ENCODE results near the gene CDH7.

The CDH7 gene

GRCh38 chr18:65897292-65897691 is 146.5 kb downstream of the CDH7 start:
- Histone ChIP-seq H3K36me3 (ENCODE audit: control insufficient read depth, insufficient read depth, low read length) (no peaks in the 10 kb centered on the region), H3K4me1 (ENCODE audit: control insufficient read depth, insufficient read depth, low read length, poor library complexity, severe bottlenecking) (no peaks in the 10 kb centered on the region), H3K27ac (ENCODE audit: insufficient read depth, low read length, poor library complexity, severe bottlenecking) (no peak overlapping the region), H3K27me3 (replicated peaks; ENCODE audit: control insufficient read depth, insufficient read depth, low read length, poor library complexity, severe bottlenecking) (no peaks in the 10 kb centered on the region), H3K9me3 (ENCODE audit: control insufficient read depth, low read length) (no peaks in the 10 kb centered on the region), H3K4me3 (ENCODE audit: insufficient read depth, low read depth, low read length, poor library complexity, severe bottlenecking) (no peak overlapping the region)
- DNase-seq: no peak

- Histone ChIP-seq H3K27ac (ENCODE audit: insufficient read depth, low read length, poor library complexity, severe bottlenecking) (no peak overlapping the region), H3K27me3 (replicated peaks; ENCODE audit: control insufficient read depth, insufficient read depth, low read length, poor library complexity, severe bottlenecking) (no peaks in the 10 kb centered on the region), H3K36me3 (ENCODE audit: control insufficient read depth, insufficient read depth, low read length) (no peaks in the 10 kb centered on the region), H3K4me1 (ENCODE audit: control insufficient read depth, insufficient read depth, low read length, poor library complexity, severe bottlenecking) (no peaks in the 10 kb centered on the region), H3K9me3 (ENCODE audit: control insufficient read depth, low read length) (no peaks in the 10 kb centered on the region), H3K4me3 (ENCODE audit: insufficient read depth, low read depth, low read length, poor library complexity, severe bottlenecking) (no peak overlapping the region)
- DNase-seq: no peak
Measured at GRCh38 chr18:65901522-65901921, 150.7 kb downstream of the CDH7 start.

GRCh38 chr18:65906621-65907034 is 155.8 kb downstream of the CDH7 start:
- Histone ChIP-seq H3K27me3 (replicated peaks; ENCODE audit: control insufficient read depth, insufficient read depth, low read length, poor library complexity, severe bottlenecking) (no peaks in the 10 kb centered on the region), H3K4me3 (ENCODE audit: insufficient read depth, low read depth, low read length, poor library complexity, severe bottlenecking) (no peak overlapping the region), H3K9me3 (ENCODE audit: control insufficient read depth, low read length) (no peaks in the 10 kb centered on the region), H3K27ac (ENCODE audit: insufficient read depth, low read length, poor library complexity, severe bottlenecking) (no peak overlapping the region), H3K4me1 (ENCODE audit: control insufficient read depth, insufficient read depth, low read length, poor library complexity, severe bottlenecking) (no peaks in the 10 kb centered on the region), H3K36me3 (ENCODE audit: control insufficient read depth, insufficient read depth, low read length) (no peaks in the 10 kb centered on the region)
- DNase-seq: no peak

GRCh38 chr18:65907281-65907680 is 156.5 kb downstream of the CDH7 start:
- H3K27ac ChIP-seq (ENCODE audit: insufficient read depth, low read length, poor library complexity, severe bottlenecking): no peak overlapping the region
- no peaks in the 10 kb centered on the region for H3K36me3 ChIP-seq (ENCODE audit: control insufficient read depth, insufficient read depth, low read length)
- H3K27me3 ChIP-seq (replicated peaks; ENCODE audit: control insufficient read depth, insufficient read depth, low read length, poor library complexity, severe bottlenecking): no peaks in the 10 kb centered on the region
- H3K4me3 ChIP-seq (ENCODE audit: insufficient read depth, low read depth, low read length, poor library complexity, severe bottlenecking): no peak overlapping the region
- H3K4me1 ChIP-seq (ENCODE audit: control insufficient read depth, insufficient read depth, low read length, poor library complexity, severe bottlenecking): no peaks in the 10 kb centered on the region
- no peak for DNase-seq
- no peaks in the 10 kb centered on the region for H3K9me3 ChIP-seq (ENCODE audit: control insufficient read depth, low read length)

GRCh38 chr18:65919018-65919417 is 168.2 kb downstream of the CDH7 start:
- no peak for DNase-seq
- Histone ChIP-seq H3K9me3 (ENCODE audit: control insufficient read depth, low read length) (no peaks in the 10 kb centered on the region), H3K27me3 (replicated peaks; ENCODE audit: control insufficient read depth, insufficient read depth, low read length, poor library complexity, severe bottlenecking) (no peaks in the 10 kb centered on the region), H3K4me3 (ENCODE audit: insufficient read depth, low read depth, low read length, poor library complexity, severe bottlenecking) (no peak overlapping the region), H3K36me3 (ENCODE audit: control insufficient read depth, insufficient read depth, low read length) (no peaks in the 10 kb centered on the region), H3K4me1 (ENCODE audit: control insufficient read depth, insufficient read depth, low read length, poor library complexity, severe bottlenecking) (no peaks in the 10 kb centered on the region), H3K27ac (ENCODE audit: insufficient read depth, low read length, poor library complexity, severe bottlenecking) (no peak overlapping the region)

GRCh38 chr18:65919663-65920062 is 168.9 kb downstream of the CDH7 start:
- Histone ChIP-seq H3K9me3 (ENCODE audit: control insufficient read depth, low read length) (no peaks in the 10 kb centered on the region), H3K27ac (ENCODE audit: insufficient read depth, low read length, poor library complexity, severe bottlenecking) (no peak overlapping the region), H3K4me3 (ENCODE audit: insufficient read depth, low read depth, low read length, poor library complexity, severe bottlenecking) (no peak overlapping the region), H3K36me3 (ENCODE audit: control insufficient read depth, insufficient read depth, low read length) (no peaks in the 10 kb centered on the region), H3K4me1 (ENCODE audit: control insufficient read depth, insufficient read depth, low read length, poor library complexity, severe bottlenecking) (no peaks in the 10 kb centered on the region), H3K27me3 (replicated peaks; ENCODE audit: control insufficient read depth, insufficient read depth, low read length, poor library complexity, severe bottlenecking) (no peaks in the 10 kb centered on the region)
- no peak for DNase-seq

GRCh38 chr18:65922103-65922502 is 171.3 kb downstream of the CDH7 start:
- Histone ChIP-seq H3K4me1 (ENCODE audit: control insufficient read depth, insufficient read depth, low read length, poor library complexity, severe bottlenecking) (no peaks in the 10 kb centered on the region), H3K9me3 (ENCODE audit: control insufficient read depth, low read length) (no peaks in the 10 kb centered on the region), H3K27ac (ENCODE audit: insufficient read depth, low read length, poor library complexity, severe bottlenecking) (no peak overlapping the region), H3K27me3 (replicated peaks; ENCODE audit: control insufficient read depth, insufficient read depth, low read length, poor library complexity, severe bottlenecking) (no peaks in the 10 kb centered on the region), H3K4me3 (ENCODE audit: insufficient read depth, low read depth, low read length, poor library complexity, severe bottlenecking) (no peak overlapping the region), H3K36me3 (ENCODE audit: control insufficient read depth, insufficient read depth, low read length) (no peaks in the 10 kb centered on the region)
- DNase-seq: no peak

GRCh38 chr18:65924904-65925303 is 174.1 kb downstream of the CDH7 start:
- no peaks in the 10 kb centered on the region for H3K9me3 ChIP-seq (ENCODE audit: control insufficient read depth, low read length)
- DNase-seq: no peak
- H3K4me1 ChIP-seq (ENCODE audit: control insufficient read depth, insufficient read depth, low read length, poor library complexity, severe bottlenecking): no peaks in the 10 kb centered on the region
- H3K36me3 ChIP-seq (ENCODE audit: control insufficient read depth, insufficient read depth, low read length): no peaks in the 10 kb centered on the region
- H3K27ac ChIP-seq (ENCODE audit: insufficient read depth, low read length, poor library complexity, severe bottlenecking): no peak overlapping the region
- H3K27me3 ChIP-seq (replicated peaks; ENCODE audit: control insufficient read depth, insufficient read depth, low read length, poor library complexity, severe bottlenecking): no peaks in the 10 kb centered on the region
- H3K4me3 ChIP-seq (ENCODE audit: insufficient read depth, low read depth, low read length, poor library complexity, severe bottlenecking): no peak overlapping the region

- no peaks in the 10 kb centered on the region for H3K4me1 ChIP-seq (ENCODE audit: control insufficient read depth, insufficient read depth, low read length, poor library complexity, severe bottlenecking)
- no peaks in the 10 kb centered on the region for H3K9me3 ChIP-seq (ENCODE audit: control insufficient read depth, low read length)
- H3K27ac ChIP-seq (ENCODE audit: insufficient read depth, low read length, poor library complexity, severe bottlenecking): no peak overlapping the region
- DNase-seq: no peak
- H3K27me3 ChIP-seq (replicated peaks; ENCODE audit: control insufficient read depth, insufficient read depth, low read length, poor library complexity, severe bottlenecking): no peaks in the 10 kb centered on the region
- H3K4me3 ChIP-seq (ENCODE audit: insufficient read depth, low read depth, low read length, poor library complexity, severe bottlenecking): no peak overlapping the region
- H3K36me3 ChIP-seq (ENCODE audit: control insufficient read depth, insufficient read depth, low read length): no peaks in the 10 kb centered on the region
Measured at GRCh38 chr18:65934874-65935273, 184.1 kb downstream of the CDH7 start.

- Histone ChIP-seq H3K36me3 (ENCODE audit: control insufficient read depth, insufficient read depth, low read length) (no peaks in the 10 kb centered on the region), H3K9me3 (ENCODE audit: control insufficient read depth, low read length) (no peaks in the 10 kb centered on the region), H3K27me3 (replicated peaks; ENCODE audit: control insufficient read depth, insufficient read depth, low read length, poor library complexity, severe bottlenecking) (no peaks in the 10 kb centered on the region), H3K27ac (ENCODE audit: insufficient read depth, low read length, poor library complexity, severe bottlenecking) (no peak overlapping the region), H3K4me3 (ENCODE audit: insufficient read depth, low read depth, low read length, poor library complexity, severe bottlenecking) (no peak overlapping the region), H3K4me1 (ENCODE audit: control insufficient read depth, insufficient read depth, low read length, poor library complexity, severe bottlenecking) (no peaks in the 10 kb centered on the region)
- no peak for DNase-seq
Measured at GRCh38 chr18:65936678-65937077, 185.9 kb downstream of the CDH7 start.

GRCh38 chr18:65937180-65937579 is 186.4 kb downstream of the CDH7 start:
- no peak overlapping the region for H3K27ac ChIP-seq (ENCODE audit: insufficient read depth, low read length, poor library complexity, severe bottlenecking)
- no peaks in the 10 kb centered on the region for H3K27me3 ChIP-seq (replicated peaks; ENCODE audit: control insufficient read depth, insufficient read depth, low read length, poor library complexity, severe bottlenecking)
- H3K4me3 ChIP-seq (ENCODE audit: insufficient read depth, low read depth, low read length, poor library complexity, severe bottlenecking): no peak overlapping the region
- no peaks in the 10 kb centered on the region for H3K36me3 ChIP-seq (ENCODE audit: control insufficient read depth, insufficient read depth, low read length)
- no peaks in the 10 kb centered on the region for H3K4me1 ChIP-seq (ENCODE audit: control insufficient read depth, insufficient read depth, low read length, poor library complexity, severe bottlenecking)
- no peaks in the 10 kb centered on the region for H3K9me3 ChIP-seq (ENCODE audit: control insufficient read depth, low read length)
- DNase-seq: no peak
